Gastrocnemius medialis (tissue), 4 donors: ENCODE data around the gene SIN3A. TPM values are rescaled to one million over a fixed set of nuclear protein-coding genes. Genes with fewer than 3 reads are reported as not detected.

Experiments
- ATAC-seq, 2 donors: fragments of 150-250 bp; one replicate each; pipeline ENCODE4 v1.9.1; 2016
- DNase-seq, 2 donors: peaks; one replicate each; pipeline ENCODE4 v3.0.0-alpha.2; 2019
- H3K27ac ChIP-seq, 4 donors: fragments of 200-600 bp; sonication (generic); 1 replicate in 1 of 4; 2 replicates in 3 of 4; pipeline ENCODE4 v1.5.1; 2016 to 2018; ENCODE audit warnings: mild to moderate bottlenecking in 2 of 4, moderate library complexity in 1 of 4
- H3K27me3 ChIP-seq, 3 donors: fragments of 200-600 bp; sonication (generic) in 2 of 3; 1 replicate in 1 of 3; 2 replicates in 2 of 3; pipeline versions ENCODE4 v1.5.1 to v1.6.0; 2016 to 2019; ENCODE audit warnings: mild to moderate bottlenecking in 1 of 3, moderate library complexity in 1 of 3
- H3K36me3 ChIP-seq, 2 donors: fragments of 200-600 bp; sonication (generic) in 1 of 2; one replicate each; pipeline ENCODE4 v1.5.1; 2017 to 2018
- H3K4me1 ChIP-seq, 2 donors: fragments of 200-600 bp; sonication (generic) in 1 of 2; one replicate each; pipeline ENCODE4 v1.5.1; 2016 to 2017; ENCODE audit warnings: mild to moderate bottlenecking in 2 of 2
- H3K4me3 ChIP-seq, 4 donors: fragments of 200-600 bp; sonication (generic) in 3 of 4; 1 replicate in 1 of 4; 2 replicates in 3 of 4; pipeline ENCODE4 v1.5.1; 2016 to 2019; ENCODE audit warnings: mild to moderate bottlenecking in 2 of 4
- H3K9me3 ChIP-seq, 3 donors: fragments of 200-600 bp; sonication (generic) in 2 of 3; 1 replicate in 1 of 3; 2 replicates in 2 of 3; pipeline ENCODE4 v1.5.1; 2016 to 2019
- POLR2A ChIP-seq, 2 donors: fragments of 450-650 bp; IDR thresholded peaks; one replicate each; pipeline ENCODE4 v1.6.1; 2017; ENCODE audit warnings: antibody characterized with exemption in 2 of 2, mild to moderate bottlenecking in 2 of 2, moderate library complexity in 2 of 2
- in situ Hi-C, 4 donors: fragments of 200-750 bp; cut with MboI; loops; one replicate each; pipeline versions ENCODE4 v1.15.0 to v1.8.0; 2017; ENCODE audit warnings: low sequenced_read_pairs in 4 of 4
- intact Hi-C: fragments of 100-400 bp; cut with DNase I; formaldehyde crosslinking; loops from one replicate; pipeline ENCODE4 v1.15.1; 2023; ENCODE audit warnings: low total_unique reads
- microRNA counts, 2 donors: library from miRNA; unstranded; fragments of <30 nt; microRNA quantifications; one replicate each; lab custom pipeline; 2016
- microRNA-seq, 2 donors: library from miRNA; unstranded; fragments of <30 nt; microRNA quantifications; one replicate each; pipeline ENCODE4, GENCODE V29; 2016; ENCODE audit warnings: borderline replicate concordance in 2 of 2
- total RNA-seq, 4 donors: library from RNA; depleted of rRNA; stranded (reverse); fragments of >200 nt; gene quantifications; one replicate each; pipeline versions ENCODE4 v1.1.0 to v1.2.3, GENCODE V29; 2016
- TF ChIP-seq, protein P1 (sequence below), 5 experiments: fragments of 450-650 bp in 3 of 5; fragments of 200-600 bp in 2 of 5; sonication (generic) in 2 of 5; IDR thresholded peaks in 4 of 5; conservative IDR thresholded peaks in 1 of 5; 1 replicate in 4 of 5; 2 replicates in 1 of 5; pipeline ENCODE4 v1.5.1; 2016 to 2019; ENCODE audit warnings: antibody characterized with exemption in 5 of 5, mild to moderate bottlenecking in 3 of 5, moderate library complexity in 3 of 5

SIN3A gene
- total RNA-seq, 4 donors from 2014 or later, result 16.1 to 25.3 (median 21.0) TPM

DNA sequence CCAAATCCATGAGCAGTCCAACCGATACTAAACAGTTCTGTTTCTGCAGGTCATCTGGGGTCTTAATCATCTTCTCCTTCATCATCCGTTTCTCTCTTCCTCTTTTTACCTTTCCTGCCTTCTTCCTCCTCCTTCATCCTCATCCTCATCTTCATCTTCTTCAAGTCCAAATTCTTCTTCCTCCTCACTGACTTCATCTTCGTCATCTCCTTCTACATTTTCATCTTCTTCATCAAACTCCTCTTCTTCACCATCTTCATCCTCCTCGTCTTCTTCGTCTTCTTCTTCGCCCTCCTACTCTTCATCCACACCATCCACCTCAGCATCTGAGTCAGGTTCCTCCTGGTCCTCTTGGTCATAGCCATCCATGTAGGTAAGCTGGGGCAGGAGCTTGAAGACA, 129.8 kb downstream of the SIN3A start:
- TF ChIP-seq, protein P1, sequence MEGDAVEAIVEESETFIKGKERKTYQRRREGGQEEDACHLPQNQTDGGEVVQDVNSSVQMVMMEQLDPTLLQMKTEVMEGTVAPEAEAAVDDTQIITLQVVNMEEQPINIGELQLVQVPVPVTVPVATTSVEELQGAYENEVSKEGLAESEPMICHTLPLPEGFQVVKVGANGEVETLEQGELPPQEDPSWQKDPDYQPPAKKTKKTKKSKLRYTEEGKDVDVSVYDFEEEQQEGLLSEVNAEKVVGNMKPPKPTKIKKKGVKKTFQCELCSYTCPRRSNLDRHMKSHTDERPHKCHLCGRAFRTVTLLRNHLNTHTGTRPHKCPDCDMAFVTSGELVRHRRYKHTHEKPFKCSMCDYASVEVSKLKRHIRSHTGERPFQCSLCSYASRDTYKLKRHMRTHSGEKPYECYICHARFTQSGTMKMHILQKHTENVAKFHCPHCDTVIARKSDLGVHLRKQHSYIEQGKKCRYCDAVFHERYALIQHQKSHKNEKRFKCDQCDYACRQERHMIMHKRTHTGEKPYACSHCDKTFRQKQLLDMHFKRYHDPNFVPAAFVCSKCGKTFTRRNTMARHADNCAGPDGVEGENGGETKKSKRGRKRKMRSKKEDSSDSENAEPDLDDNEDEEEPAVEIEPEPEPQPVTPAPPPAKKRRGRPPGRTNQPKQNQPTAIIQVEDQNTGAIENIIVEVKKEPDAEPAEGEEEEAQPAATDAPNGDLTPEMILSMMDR (IDR thresholded peaks at IDR 0.05 in 4 of 5, conservative IDR thresholded peaks at IDR 0.05 in 1 of 5), result no peak
- no peak for TF ChIP-seq POLR2A (IDR thresholded peaks at IDR 0.05)
- intact Hi-C loops, result loop anchor here (10.0 kb wide), 1 partner anchor 87 kb away; no protein-coding TSS in a partner anchor
- H3K9me3 ChIP-seq, result no peaks in the 10 kb centered on the region
- H3K36me3 ChIP-seq, result no peaks in the 10 kb centered on the region
- H3K4me1 ChIP-seq, result no peaks in the 10 kb centered on the region
- no peak overlapping the region for H3K4me3 ChIP-seq
- ATAC-seq (no peak), DNase-seq (no peak)
- H3K27ac ChIP-seq, result no peak overlapping the region
- no peaks in the 10 kb centered on the region for H3K27me3 ChIP-seq
- in situ Hi-C loops, result no loop called here

MicroRNA genes within 50 kb of the gene (microRNA counts, 767-probe panel; counts per million panel counts)
- 356 to 448 counts per million in 2 donors for microRNA hsa-miR-631 (lab: Ali Mortazavi, UCI)

Small RNA genes within 50 kb of the gene (microRNA-seq; reads per million reads assigned to microRNA genes)
- 0 reads per million in 2 donors for gene MIR631

Other genes starting within 250 kb of the SIN3A start
- gene C15orf39, start 249.8 kb downstream of the SIN3A start, total RNA-seq, result 1 to 10 TPM; 1.6 to 3.8 (median 2.6) TPM
- gene GOLGA6C, start 193.4 kb downstream of the SIN3A start, total RNA-seq, result under 1 TPM in 2 of 4 donors, not detected in 2; 0.17 to 0.41 TPM
- not detected for gene GOLGA6D, start 168.9 kb downstream of the SIN3A start, total RNA-seq
- gene COMMD4, start 115.6 kb downstream of the SIN3A start, total RNA-seq, result 10 to 100 TPM; 17.9 to 37.5 (median 28.2) TPM
- gene NEIL1, start 104.7 kb downstream of the SIN3A start, total RNA-seq, result 10 to 100 TPM in 1 of 4 donors, 1 to 10 TPM in 3; 3.9 to 11.1 (median 5.1) TPM
- 100 to 1,000 TPM in 1 of 4 donors, 10 to 100 TPM in 3; 38.9 to 116 (median 62.8) TPM for gene MAN2C1, start 83.1 kb downstream of the SIN3A start, total RNA-seq
- 1 to 10 TPM; 4.8 to 7.0 (median 6.2) TPM for gene PTPN9, start 127.6 kb upstream of the SIN3A start, total RNA-seq
- 10 to 100 TPM; 14.2 to 18.3 (median 15.9) TPM for gene SNUPN, start 174.0 kb upstream of the SIN3A start, total RNA-seq
- 100 to 1,000 TPM; 110 to 184 (median 153) TPM for gene IMP3, start 188.5 kb upstream of the SIN3A start, total RNA-seq
- 1 to 10 TPM; 4.9 to 6.7 (median 5.5) TPM for gene SNX33, start 196.2 kb upstream of the SIN3A start, total RNA-seq